ENCODE measurements around the gene NPHP3.

DNA sequence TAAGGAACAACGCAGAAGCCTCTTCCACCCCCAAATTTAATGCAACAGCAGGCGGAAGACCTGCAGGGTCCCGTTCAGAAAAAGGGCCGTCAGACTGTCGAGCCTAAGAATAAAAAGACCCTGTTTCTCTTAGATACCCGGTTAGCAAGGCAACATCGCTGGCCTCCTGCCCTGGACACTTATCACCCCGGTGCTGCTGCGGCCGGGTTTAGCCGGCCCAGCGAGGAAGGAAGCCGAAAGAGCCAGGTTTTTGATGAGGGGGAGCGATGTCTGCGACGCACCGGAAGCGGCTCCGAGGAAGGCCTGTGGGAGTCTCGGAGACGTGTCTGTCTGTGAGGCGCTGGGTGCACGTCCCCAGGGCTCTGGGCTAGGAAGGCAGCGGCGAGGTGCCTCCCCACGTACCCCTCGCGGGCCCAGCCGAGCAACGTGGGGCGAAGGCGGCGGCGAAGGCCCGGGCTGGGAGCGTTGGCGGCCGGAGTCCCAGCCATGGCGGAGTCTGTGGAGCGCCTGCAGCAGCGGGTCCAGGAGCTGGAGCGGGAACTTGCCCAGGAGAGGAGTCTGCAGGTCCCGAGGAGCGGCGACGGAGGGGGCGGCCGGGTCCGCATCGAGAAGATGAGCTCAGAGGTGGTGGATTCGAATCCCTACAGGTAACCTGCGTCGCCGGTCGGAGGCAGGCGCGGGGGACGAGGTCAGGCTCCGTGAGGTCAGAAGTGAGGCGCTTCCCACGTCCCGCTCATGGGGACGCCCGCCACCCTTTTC is 62.0 kb downstream of the NPHP3 start, which contains the start of gene UBA5:
- TF ChIP-seq POLR2AphosphoS5 (IDR thresholded peaks at IDR 0.05; ENCODE audit: insufficient read depth in 1 of 2, low read depth in 1 of 2), result peak in 1 of 2 donors; percentile 76
- no peak for TF ChIP-seq POLR2A (IDR thresholded peaks at IDR 0.05)
- TF ChIP-seq, protein P1, sequence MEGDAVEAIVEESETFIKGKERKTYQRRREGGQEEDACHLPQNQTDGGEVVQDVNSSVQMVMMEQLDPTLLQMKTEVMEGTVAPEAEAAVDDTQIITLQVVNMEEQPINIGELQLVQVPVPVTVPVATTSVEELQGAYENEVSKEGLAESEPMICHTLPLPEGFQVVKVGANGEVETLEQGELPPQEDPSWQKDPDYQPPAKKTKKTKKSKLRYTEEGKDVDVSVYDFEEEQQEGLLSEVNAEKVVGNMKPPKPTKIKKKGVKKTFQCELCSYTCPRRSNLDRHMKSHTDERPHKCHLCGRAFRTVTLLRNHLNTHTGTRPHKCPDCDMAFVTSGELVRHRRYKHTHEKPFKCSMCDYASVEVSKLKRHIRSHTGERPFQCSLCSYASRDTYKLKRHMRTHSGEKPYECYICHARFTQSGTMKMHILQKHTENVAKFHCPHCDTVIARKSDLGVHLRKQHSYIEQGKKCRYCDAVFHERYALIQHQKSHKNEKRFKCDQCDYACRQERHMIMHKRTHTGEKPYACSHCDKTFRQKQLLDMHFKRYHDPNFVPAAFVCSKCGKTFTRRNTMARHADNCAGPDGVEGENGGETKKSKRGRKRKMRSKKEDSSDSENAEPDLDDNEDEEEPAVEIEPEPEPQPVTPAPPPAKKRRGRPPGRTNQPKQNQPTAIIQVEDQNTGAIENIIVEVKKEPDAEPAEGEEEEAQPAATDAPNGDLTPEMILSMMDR (IDR thresholded peaks at IDR 0.05), result no peak

All from vagina (tissue), 2 donors.